Muscle of leg (tissue), 11 donors: ENCODE measurements around the gene PRR14. TPM values are rescaled to one million over a fixed set of nuclear protein-coding genes. Genes with fewer than 3 reads are reported as not detected.
"Not testable (repeated sequence)": the region's sequence is repeated elsewhere in the genome, so short reads cannot be mapped to it uniquely, and the experiment has no call there.

Experiments
- DNase-seq: peaks from one replicate; pipeline ENCODE4 v3.0.0; 2013
- H3K27ac ChIP-seq: one replicate; pipeline ENCODE4 v1.5.1; 2013; ENCODE audit warnings: mild to moderate bottlenecking, low read length, control low read depth
- H3K27me3 ChIP-seq: one replicate; pipeline ENCODE4 v1.6.1; 2013; ENCODE audit warnings: low read length; ENCODE audit not compliant: control insufficient read depth, insufficient read depth
- H3K36me3 ChIP-seq: one replicate; pipeline ENCODE4 v1.6.1; 2013; ENCODE audit warnings: low read length; ENCODE audit not compliant: control insufficient read depth, insufficient read depth
- H3K4me1 ChIP-seq: one replicate; pipeline ENCODE4 v1.6.1; 2013; ENCODE audit warnings: low read length; ENCODE audit not compliant: control insufficient read depth, insufficient read depth
- H3K4me3 ChIP-seq: one replicate; pipeline ENCODE4 v1.5.1; 2013; ENCODE audit warnings: low read length, control low read depth
- H3K9me3 ChIP-seq: replicated peaks from 2 replicates; pipeline ENCODE4 v1.6.1; 2013; ENCODE audit warnings: low read depth, low read length; ENCODE audit not compliant: control insufficient read depth
- WGBS: methylation state at CpG from one replicate; pipeline ENCODE4 v1.1.5; 2013; ENCODE audit warnings: missing lambda C conversion rate; ENCODE audit not compliant: insufficient coverage; 5-methylcytosine and 5-hydroxymethylcytosine counted together
- polyA plus RNA-seq, 8 donors: library from polyadenylated mRNA; unstranded; fragments of 120-200 nt; gene quantifications; one replicate each; pipeline versions ENCODE4 v1.2.1 to v1.2.3, GENCODE V29; 2013; ENCODE audit warnings: inconsistent platforms in 1 of 8, low replicate concordance in 1 of 8; ENCODE audit not compliant: insufficient read length in 8 of 8, insufficient read depth in 1 of 8
- total RNA-seq: library from RNA; stranded (reverse); fragments of 120-200 nt; gene quantifications from one replicate; pipeline ENCODE4 v1.2.4, GENCODE V29; 2013

Gene PRR14
- total and polyA plus RNA-seq, 9 donors, result 9.3 to 24.9 (median 21.7) TPM

DNA sequence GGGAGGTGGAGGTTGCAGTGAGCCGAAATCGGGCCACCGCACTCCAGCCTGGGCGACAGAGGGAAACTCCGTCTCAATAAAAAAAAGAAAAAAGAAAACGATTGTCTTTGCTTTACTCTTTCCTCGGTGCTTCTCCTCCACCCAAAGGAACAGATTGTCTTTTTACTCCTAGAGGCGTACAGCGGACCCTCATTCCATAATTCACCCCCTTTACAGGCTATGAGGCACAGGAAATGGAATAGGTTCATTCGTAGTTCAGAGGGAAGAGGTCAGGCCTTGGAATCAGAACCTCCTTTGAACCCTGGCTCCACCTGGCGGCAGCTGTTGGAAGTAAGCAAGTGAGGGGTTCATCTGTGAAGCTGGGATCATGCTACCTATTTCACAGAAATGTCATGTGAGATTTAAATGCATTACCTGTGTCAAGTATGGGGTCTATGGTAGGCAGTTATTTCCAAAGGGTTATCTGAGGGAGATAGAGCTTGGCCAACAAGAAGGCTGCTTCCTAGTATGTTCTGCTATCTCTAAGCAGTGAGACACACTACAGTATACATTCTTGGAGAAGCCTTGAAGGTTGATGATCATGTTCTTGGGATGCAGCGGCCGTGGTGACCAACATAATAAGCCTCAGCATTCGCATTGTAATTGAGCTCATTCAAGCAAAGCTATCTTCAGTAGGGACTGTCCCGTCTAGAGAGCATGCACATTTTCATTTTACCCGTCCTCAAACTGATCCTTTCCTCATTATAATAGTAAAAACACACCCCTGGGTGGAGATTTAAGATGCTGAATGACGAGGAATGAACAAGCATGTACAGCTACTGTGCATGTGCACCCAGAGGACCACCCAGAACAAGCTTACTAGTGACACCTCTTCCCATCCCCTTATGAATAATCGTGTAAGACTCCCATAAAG, 21.9 kb upstream of the PRR14 start:
- no peaks in the 10 kb centered on the region for H3K36me3 ChIP-seq
- WGBS, result 34% methylated on average over 6 of the region's 18 CpGs
- no peaks in the 10 kb centered on the region for H3K27me3 ChIP-seq
- no peak overlapping the region for H3K27ac ChIP-seq
- peak overlapping the region; percentile 22 for H3K4me3 ChIP-seq
- peaks cover 7% of the 10 kb centered on the region for H3K4me1 ChIP-seq
- peak; percentile 88 for DNase-seq
- no peaks in the 10 kb centered on the region for H3K9me3 ChIP-seq

- H3K27ac ChIP-seq, H3K27me3 ChIP-seq, H3K36me3 ChIP-seq, H3K9me3 ChIP-seq, DNase-seq, H3K4me3 ChIP-seq: not testable (repeated sequence)
- H3K4me1 ChIP-seq, result peaks cover 15% of the 10 kb centered on the region
- no CpG with 5 or more reads among the region's 7 CpGs for WGBS
Measured at GRCh38 chr16:30632454-30632853, 18.3 kb upstream of the PRR14 start.

- H3K36me3 ChIP-seq, result no peaks in the 10 kb centered on the region
- H3K27ac ChIP-seq, result peak overlapping the region; percentile 94
- no peaks in the 10 kb centered on the region for H3K27me3 ChIP-seq
- DNase-seq, result no peak
- H3K4me3 ChIP-seq, result peak overlapping the region; percentile 94
- no peaks in the 10 kb centered on the region for H3K9me3 ChIP-seq
- H3K4me1 ChIP-seq, result peaks cover 13% of the 10 kb centered on the region
- 43% methylated on average over 4 of the region's 17 CpGs for WGBS
Measured at GRCh38 chr16:30633526-30633925, 17.2 kb upstream of the PRR14 start.

DNA sequence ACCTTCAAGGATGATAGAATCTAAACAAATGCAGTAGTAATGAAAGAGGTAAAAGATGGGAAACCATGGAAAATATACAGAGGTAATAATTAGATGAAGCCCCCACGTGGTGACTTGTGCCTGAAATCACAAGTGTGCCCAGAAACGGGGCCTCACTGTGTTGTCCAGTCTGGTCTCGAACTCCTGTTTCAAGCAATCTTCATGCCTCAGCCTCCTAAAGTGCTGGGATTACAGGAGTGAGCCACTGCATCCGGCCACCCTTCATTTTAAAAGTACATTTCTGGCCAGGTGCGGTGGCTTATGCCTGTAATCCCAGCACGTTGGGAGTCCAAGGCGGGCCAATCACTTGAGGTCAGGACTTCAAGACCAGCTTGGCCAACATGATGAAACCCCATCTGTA, 14.2 kb upstream of the PRR14 start:
- Histone ChIP-seq H3K27me3 (no peaks in the 10 kb centered on the region), H3K9me3 (no peaks in the 10 kb centered on the region), H3K36me3 (no peaks in the 10 kb centered on the region), H3K4me3 (no peak overlapping the region), H3K27ac (no peak overlapping the region), H3K4me1 (peaks cover 13% of the 10 kb centered on the region)
- no peak for DNase-seq
- WGBS, result 67% methylated on average over 3 of the region's 7 CpGs

GRCh38 chr16:30637139-30637538, 13.6 kb upstream of the PRR14 start:
- H3K4me3 ChIP-seq, H3K27ac ChIP-seq, H3K36me3 ChIP-seq, H3K9me3 ChIP-seq, H3K27me3 ChIP-seq, DNase-seq: not testable (repeated sequence)
- WGBS, result 85% methylated on average over 6 of the region's 10 CpGs
- H3K4me1 ChIP-seq, result peaks cover 13% of the 10 kb centered on the region

GRCh38 chr16:30637944-30638343, 12.8 kb upstream of the PRR14 start:
- Histone ChIP-seq H3K27ac (no peak overlapping the region), H3K9me3 (no peaks in the 10 kb centered on the region), H3K27me3 (no peaks in the 10 kb centered on the region), H3K4me1 (peaks cover 13% of the 10 kb centered on the region), H3K36me3 (no peaks in the 10 kb centered on the region), H3K4me3 (no peak overlapping the region)
- no peak for DNase-seq
- no CpG with 5 or more reads among the region's 1 CpG for WGBS

DNA sequence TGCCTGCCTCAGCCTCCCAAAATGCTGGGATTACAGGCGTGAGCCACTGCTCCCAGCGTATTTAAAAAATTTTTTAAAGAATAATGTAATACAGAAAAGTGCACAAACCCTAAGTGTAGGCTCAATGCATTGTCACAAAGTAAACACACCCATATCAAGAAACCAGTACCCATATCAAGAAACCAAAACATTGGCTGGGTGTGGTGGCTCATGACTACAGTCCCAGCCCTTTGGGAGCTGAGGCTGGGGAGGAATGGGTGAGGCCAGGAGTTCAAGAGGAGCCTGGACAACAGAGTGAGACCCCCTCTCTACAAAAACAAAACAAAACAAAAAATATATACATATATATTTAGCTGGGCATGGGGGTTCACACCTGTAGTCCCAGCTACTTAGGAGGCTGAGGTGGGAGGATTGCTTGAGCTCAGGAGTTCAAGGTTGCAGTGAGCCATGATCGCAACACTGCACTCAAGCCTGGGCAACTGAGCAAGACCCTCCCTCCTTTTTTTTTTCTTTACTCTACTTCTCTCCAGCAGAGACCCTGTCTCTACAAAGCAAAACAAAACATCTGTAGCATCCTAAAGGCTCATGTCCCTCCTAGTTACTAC, 9.3 kb upstream of the PRR14 start:
- Histone ChIP-seq H3K27ac (no peak overlapping the region), H3K4me1 (no peaks in the 10 kb centered on the region), H3K36me3 (no peaks in the 10 kb centered on the region), H3K9me3 (no peaks in the 10 kb centered on the region), H3K27me3 (peaks cover 2% of the 10 kb centered on the region), H3K4me3 (no peak overlapping the region)
- DNase-seq, result no peak
- WGBS, result 100% methylated on average over 1 of the region's 3 CpGs

DNA sequence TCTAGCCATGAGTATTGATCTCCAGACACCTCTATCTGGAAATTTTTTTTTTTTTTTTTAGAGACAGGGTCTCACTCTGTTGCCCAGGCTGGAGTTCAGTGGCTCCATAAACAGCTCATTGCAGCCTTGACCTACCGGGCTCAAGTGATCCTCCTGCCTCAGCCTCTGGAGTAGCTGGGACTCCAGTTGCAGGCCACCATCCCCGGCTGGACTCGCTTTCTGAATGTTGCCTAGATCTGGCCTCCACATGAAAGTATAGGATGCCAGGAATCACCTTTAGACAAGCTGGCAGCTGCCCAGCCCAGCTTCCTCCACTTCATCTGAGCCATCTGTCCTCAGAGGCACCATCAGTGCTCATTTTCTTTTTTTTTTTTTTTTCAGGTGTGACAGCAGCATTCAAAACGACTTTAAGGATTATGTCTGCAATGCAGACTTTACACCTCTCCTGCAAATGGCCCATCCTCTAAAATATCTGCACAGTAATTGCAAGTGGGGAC, 6.4 kb upstream of the PRR14 start:
- WGBS, result 87% methylated on average over 3 of the region's 4 CpGs
- no peak for DNase-seq
- H3K4me1 ChIP-seq, result no peaks in the 10 kb centered on the region
- H3K36me3 ChIP-seq, result no peaks in the 10 kb centered on the region
- no peaks in the 10 kb centered on the region for H3K9me3 ChIP-seq
- no peak overlapping the region for H3K27ac ChIP-seq
- peaks cover 2% of the 10 kb centered on the region for H3K27me3 ChIP-seq
- H3K4me3 ChIP-seq, result no peak overlapping the region

DNA sequence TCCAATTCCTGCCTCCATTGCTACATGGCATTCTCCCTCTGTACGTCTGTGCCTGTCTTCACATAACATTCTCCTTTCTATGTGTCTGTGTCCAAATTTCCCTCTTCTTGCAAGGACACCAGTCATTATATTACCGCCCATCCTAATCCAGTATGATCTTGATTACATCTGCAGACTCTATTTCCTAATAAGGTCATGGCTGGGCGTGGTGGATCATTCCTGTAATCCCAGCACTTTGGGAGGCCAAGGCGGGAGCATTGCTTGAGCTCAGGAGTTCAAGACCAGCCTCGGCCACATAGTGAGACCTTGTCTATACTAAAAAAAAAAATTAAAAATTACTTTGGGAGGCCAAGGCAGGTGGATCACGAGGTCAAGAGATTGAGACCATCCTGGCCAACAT, 5.0 kb upstream of the PRR14 start:
- Histone ChIP-seq H3K27me3 (peaks cover 2% of the 10 kb centered on the region), H3K4me3 (no peak overlapping the region), H3K4me1 (peaks cover 6% of the 10 kb centered on the region), H3K27ac (no peak overlapping the region), H3K9me3 (no peaks in the 10 kb centered on the region), H3K36me3 (no peaks in the 10 kb centered on the region)
- WGBS, result 22% methylated on average over 1 of the region's 6 CpGs
- DNase-seq, result no peak

DNA sequence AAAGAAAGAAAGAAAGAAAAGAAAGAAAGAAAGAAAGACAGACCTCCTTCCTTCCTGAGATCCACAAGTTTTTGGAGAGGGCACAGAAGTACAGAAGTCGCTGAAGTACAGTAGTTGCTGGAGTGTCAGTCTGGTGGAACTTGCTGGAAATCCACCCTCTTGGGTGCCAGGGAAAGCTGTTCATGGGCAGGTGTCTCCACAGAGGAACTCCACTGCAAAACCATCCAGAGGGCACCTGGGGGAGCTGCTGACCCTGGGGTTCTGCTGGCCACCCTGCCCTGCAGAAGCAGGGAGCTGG, 3.5 kb upstream of the PRR14 start:
- no CpG with 5 or more reads among the region's 1 CpG for WGBS
- no peaks in the 10 kb centered on the region for H3K9me3 ChIP-seq
- DNase-seq, result no peak

More for the DNA sequence above, 3.5 kb upstream of the PRR14 start:
- Histone ChIP-seq H3K27ac (no peak overlapping the region), H3K4me1 (peaks cover 14% of the 10 kb centered on the region), H3K36me3 (no peaks in the 10 kb centered on the region), H3K4me3 (no peak overlapping the region), H3K27me3 (peaks cover 2% of the 10 kb centered on the region)
